Cardiac septum (tissue), 1 donor: ENCODE measurements around the gene LTBP2. TPM values are rescaled to one million over a fixed set of nuclear protein-coding genes. Genes with fewer than 3 reads are reported as not detected.

Source experiments
- DNase-seq: peaks from one replicate; pipeline ENCODE4 v3.0.0-alpha.2; 2020; ENCODE audit warnings: low spot score
- intact Hi-C: fragments of 100-400 bp; cut with DNase I; formaldehyde crosslinking; loops from one replicate; pipeline ENCODE4 v1.14.0; 2022
- long read RNA-seq: library from polyadenylated mRNA; unstranded; transcript quantifications from one replicate; pipeline ENCODE4 v2.0.0, GENCODE V29; 2021
- total RNA-seq: library from RNA; stranded (reverse); fragmentation: NEBNext Ultra II Directional; extraction: Animal tissue kit (Norgen Biotek cat#: 25700); gene quantifications from one replicate; pipeline ENCODE4 v1.2.1, GENCODE V29; 2021
- donor health status: DM: no; HTN: no; CAD: no.

Gene LTBP2
- total RNA-seq, result 93.7 TPM
- long read RNA-seq, transcript LTBP2-203 (2 exons, 863 nt), result major isoform, 5 of 102 reads
- long read RNA-seq, partial matches to known transcripts, result 69 of 102 reads
- long read RNA-seq, other reads (novel, unspliced or antisense), result 28 of 102 reads

GRCh38 chr14:74611650-74612349, at the start of gene LTBP2:
Gene LTBP2 (minus strand): TSS chr14:74612237. CDS start chr14:74611944, 293 bp downstream.
- intact Hi-C loops, result loop anchor here (5.0 to 10.0 kb wide), 4 partner anchors 101 to 247 kb away; partner anchors contain the start of genes AREL1 and FCF1
- no peak for DNase-seq

DNA sequence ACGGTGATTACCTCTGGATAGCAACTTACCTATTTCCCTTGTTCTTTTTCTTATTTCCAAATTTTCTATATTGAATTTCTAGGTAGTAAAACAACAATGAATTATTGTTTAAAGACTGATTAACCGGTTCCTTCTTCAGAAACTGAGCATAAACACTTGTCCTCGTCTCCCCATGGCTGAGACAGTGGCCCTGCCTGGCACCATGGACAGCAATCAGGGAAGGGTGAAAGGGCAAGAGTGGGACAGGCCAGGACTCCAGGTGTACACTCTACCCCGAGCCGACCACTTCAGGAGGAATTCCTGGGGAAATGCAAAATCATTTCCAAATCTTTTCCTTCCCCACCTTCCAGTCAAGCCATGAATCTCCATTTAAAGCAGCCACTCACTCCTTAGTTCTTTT, 48.8 kb upstream of the LTBP2 start:
- DNase-seq, result no peak

GRCh38 chr14:74660167-74660566, 48.1 kb upstream of the LTBP2 start:
- no peak for DNase-seq
- intact Hi-C loops, result no loop called here

More for the DNA sequence above, 48.8 kb upstream of the LTBP2 start:
- intact Hi-C loops, result no loop called here

- DNase-seq, result no peak
- intact Hi-C loops, result no loop called here
Measured at GRCh38 chr14:74658535-74659131, 46.6 kb upstream of the LTBP2 start.

- DNase-seq, result no peak
- intact Hi-C loops, result no loop called here
Measured at GRCh38 chr14:74656964-74657363, 44.9 kb upstream of the LTBP2 start.

DNA sequence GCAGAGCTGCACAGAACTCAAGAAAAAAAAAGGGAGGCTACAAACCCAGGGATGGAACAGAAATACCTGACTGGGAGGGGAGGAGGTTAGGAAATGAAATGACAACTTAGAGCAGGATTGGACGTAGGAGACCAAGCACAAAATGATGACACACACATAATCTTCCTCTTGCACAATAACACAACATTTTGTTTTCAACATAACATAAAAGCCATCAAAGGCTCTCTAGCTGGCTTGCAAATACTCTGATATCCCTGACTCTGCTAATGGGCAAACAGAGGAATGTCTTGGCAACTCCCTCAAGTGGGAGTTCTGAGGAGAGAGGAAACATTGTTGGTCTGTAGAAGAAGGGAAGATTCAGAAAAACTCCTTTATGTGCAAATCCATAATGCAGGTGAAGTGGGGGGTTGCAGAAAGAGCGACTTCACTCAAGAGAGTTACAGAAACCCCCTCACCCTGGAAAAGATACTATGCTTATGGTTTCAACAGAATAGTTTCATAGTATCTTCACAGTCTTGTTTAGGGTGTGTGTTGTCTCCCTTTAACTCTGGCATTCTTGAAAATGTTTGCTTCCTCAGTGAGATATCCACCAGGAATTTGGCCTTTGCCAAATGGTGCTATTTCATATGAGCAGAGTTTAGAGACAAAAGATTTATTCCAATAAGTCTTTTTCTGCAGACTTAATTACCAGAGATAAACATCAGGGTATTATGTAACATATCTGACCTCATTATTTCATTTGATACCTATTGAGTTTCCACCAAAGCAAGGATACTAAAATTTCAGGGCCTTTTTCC, 43.8 kb upstream of the LTBP2 start:
- DNase-seq, result no peak
- intact Hi-C loops, result no loop called here

DNA sequence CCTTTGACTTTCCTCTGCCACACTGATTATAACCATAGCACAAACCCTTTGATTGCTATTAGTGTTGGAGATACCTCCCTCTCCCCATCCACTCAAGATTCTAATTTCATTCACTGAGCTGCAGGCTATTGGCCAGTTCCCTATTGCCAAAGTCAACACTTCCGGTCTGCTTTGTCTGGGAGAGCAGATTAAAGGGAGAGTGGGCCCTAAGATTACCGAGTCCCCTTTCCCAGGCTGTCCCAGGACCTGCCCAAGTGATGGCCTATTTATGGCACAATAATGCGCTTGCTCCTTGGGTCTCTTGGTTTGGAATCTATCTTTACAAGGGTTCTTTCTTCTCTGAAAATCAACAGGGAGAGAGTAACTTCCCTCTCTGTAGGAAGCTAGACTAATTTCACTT, 42.9 kb upstream of the LTBP2 start:
- intact Hi-C loops, result no loop called here
- no peak for DNase-seq

DNA sequence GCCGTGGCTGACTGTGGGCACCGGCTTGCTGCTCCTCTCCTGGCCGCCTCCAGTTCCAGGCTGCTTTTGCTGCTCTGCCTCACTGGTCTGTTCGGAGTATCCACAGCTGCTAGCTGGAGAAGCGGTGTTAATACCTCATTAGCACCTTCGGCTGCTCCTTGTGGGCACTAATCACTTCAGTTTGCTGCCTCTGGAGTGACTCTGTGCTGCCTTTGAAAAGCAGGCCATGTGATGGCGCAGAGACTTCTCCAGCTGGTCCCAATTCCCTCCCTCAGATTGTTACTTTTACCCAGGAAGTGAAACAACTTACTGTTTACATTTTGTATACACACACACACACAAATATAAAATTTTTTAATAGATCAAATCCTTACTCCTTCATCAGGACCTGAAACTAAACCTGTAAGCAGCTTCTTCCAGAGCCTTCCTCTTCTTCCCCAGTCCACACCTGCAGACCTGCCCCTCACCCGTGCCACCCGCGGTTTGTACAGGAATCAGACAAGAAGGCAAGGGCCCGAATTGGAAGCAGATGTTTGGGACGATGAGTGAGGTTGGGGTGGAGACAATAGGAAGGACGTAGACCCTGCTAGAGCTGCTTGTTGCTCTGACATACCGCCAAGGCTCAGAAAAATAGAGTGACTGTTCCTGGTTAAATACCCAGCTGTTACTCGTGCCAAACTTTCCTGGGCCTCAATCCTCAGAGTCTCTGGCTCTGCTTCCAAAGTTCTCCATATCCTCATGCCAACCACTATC, 41.5 kb upstream of the LTBP2 start:
- intact Hi-C loops, result no loop called here

DNA sequence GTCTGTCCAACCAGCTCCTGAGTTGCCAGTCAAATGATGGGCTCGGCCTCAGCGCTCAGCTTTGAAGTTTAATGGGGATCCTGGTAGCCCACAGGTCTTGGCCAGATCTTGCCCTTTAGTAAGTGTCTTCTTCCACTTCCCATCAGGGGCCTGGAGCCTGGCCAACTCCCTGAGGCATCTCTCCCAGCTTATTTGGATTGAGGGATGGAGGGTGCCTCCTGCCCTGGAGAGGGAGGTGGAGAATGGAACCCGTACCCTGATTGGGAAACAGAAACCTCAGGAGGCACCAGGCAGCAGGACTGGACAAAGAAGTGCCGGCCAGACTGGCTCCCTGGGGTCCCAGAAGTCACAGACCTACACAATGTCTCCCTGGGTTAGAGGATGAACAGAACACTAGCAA, 40.5 kb upstream of the LTBP2 start:
- intact Hi-C loops, result no loop called here
- DNase-seq, result no peak

More for the DNA sequence above, 41.5 kb upstream of the LTBP2 start:
- DNase-seq, result no peak

GRCh38 chr14:74650927-74651686, 39.1 kb upstream of the LTBP2 start:
- no peak for DNase-seq
- intact Hi-C loops, result no loop called here

DNA sequence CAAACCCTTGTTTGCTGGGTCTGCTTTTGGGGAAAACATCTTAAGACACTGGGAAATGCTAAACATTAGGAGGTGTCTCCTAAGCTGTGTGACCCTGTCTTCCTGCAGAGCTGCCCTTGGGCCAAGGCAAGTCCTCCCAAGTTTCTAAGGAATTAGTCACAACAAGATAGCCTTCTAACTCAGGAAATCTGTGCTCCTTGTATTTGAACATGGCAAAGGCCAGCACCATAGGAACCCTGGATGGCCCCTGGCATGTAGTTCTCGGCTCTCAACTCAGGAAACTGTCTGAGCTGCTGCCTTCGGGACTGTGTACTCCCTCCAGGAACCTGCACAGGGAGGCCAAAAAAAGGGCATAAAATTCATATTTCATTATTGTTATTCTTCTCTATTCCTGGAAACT, 37.6 kb upstream of the LTBP2 start:
- intact Hi-C loops, result no loop called here
- no peak for DNase-seq

- no peak for DNase-seq
- intact Hi-C loops, result no loop called here
Measured at GRCh38 chr14:74649167-74649566, 37.1 kb upstream of the LTBP2 start.

GRCh38 chr14:74648601-74649000, 36.6 kb upstream of the LTBP2 start:
- no peak for DNase-seq

DNA sequence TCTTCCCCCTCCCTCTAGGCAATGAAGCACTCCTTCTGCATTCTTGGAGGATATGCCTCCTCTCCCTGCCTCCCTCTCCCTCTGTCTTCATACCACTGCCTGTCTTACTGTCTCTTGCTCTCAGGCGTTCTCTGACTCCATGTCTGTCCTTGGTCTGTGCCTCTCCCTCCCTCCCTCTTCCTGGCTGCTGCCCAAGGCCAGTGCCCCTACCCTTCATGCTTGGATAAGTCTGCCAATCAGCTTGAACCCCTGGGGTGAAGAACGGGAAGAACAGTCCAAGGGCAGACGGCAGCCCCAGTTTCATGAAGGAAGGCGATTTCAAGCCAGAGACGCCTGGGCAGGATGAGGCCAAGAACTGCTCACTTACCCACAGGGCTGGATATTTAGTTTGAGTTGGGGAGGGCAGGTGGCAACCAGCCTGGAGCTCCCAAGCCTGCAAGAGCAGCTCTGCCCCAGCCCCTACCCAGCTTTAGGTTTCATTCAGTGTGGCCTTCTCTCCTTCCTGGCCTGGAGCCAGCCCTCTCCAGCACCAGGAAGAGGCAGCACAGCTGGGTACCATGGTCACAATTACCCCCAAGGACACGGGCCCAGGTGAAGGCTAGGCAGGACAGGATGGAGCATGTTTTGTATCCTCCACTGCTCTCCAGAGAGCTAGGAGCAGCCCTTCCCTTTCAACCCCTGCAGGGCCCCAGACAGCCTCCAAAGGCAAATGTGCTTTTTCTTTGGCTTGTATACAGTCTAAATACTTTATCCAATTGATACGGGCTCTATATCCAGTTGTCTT, 35.8 kb upstream of the LTBP2 start:
- DNase-seq, result no peak
- intact Hi-C loops, result no loop called here

More at GRCh38 chr14:74648601-74649000, 36.6 kb upstream of the LTBP2 start:
- intact Hi-C loops, result no loop called here

- DNase-seq, result no peak
- intact Hi-C loops, result no loop called here
Measured at GRCh38 chr14:74647061-74647677, 35.1 kb upstream of the LTBP2 start.

GRCh38 chr14:74645756-74646470, 33.9 kb upstream of the LTBP2 start:
- DNase-seq, result no peak
- intact Hi-C loops, result no loop called here

DNA sequence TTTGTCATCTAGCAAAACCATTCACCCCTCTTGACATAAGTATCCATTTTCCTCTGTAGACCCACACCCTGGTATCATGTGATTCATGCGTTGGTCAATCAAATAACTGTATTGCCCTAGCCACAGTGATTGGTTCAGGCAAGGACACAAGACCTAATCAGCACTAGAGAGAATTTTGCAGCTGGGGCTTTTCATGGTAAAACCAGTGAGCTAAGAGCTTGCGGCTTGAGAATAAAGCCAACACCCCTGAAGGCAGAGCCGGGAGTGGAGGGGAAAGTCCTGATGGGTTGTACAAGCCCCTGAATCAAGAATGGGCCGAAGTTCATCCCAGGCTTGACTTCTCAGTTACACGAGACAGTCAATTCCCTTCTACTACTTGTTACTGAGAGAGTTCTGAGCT, 33.2 kb upstream of the LTBP2 start:
- intact Hi-C loops, result no loop called here
- DNase-seq, result no peak
